SK-N-SH treated with all-trans-retinoic acid at 6 μM for 48 hours (cell line): ENCODE results near the gene DNAJB4.

ENCODE experiments used
- ATAC-seq: fragments of 200-7000 bp; cut with Tn5 transposase; 3 replicates; pipeline ENCODE4 v1.9.1; 2020; ENCODE audit warnings: mild to moderate bottlenecking, moderate library complexity
- ARNTL ChIP-seq: fragments of 450-650 bp; formaldehyde crosslinking; IDR thresholded peaks from 2 replicates; pipeline ENCODE4 v1.5.0; 2020; ENCODE audit warnings: low read depth, mild to moderate bottlenecking, moderate library complexity, borderline replicate concordance
- BACH2 ChIP-seq: fragments of 250-450 bp; sonication (Bioruptor Pico); IDR thresholded peaks from 2 replicates; pipeline ENCODE4 v1.9.0; 2021; ENCODE audit warnings: mild to moderate bottlenecking, borderline replicate concordance
- CSDC2 ChIP-seq: fragments of 250-450 bp; sonication (Bioruptor Pico); IDR thresholded peaks from 2 replicates; pipeline ENCODE4 v1.5.0; 2020; ENCODE audit warnings: mild to moderate bottlenecking, moderate library complexity
- GLIS3 ChIP-seq: fragments of 250-450 bp; sonication (Bioruptor Pico); IDR thresholded peaks from 2 replicates; pipeline ENCODE4 v1.5.0; 2020; ENCODE audit warnings: mild to moderate bottlenecking, moderate library complexity
- ISL1 ChIP-seq: fragments of 250-450 bp; sonication (Bioruptor Pico); IDR thresholded peaks from 2 replicates; pipeline ENCODE4 v2.1.2; 2022; ENCODE audit warnings: mild to moderate bottlenecking, moderate library complexity
- OSR1 ChIP-seq: fragments of 250-450 bp; sonication (Bioruptor Pico); IDR thresholded peaks from 2 replicates; pipeline ENCODE4 v1.8.0; 2022; ENCODE audit warnings: moderate library complexity, mild to moderate bottlenecking, inconsistent platforms
- PATZ1 ChIP-seq: fragments of 250-450 bp; sonication (Bioruptor Pico); IDR thresholded peaks from 2 replicates; pipeline ENCODE4 v1.8.0; 2020; ENCODE audit warnings: mild to moderate bottlenecking, moderate library complexity, borderline replicate concordance
- PPARA ChIP-seq: fragments of 250-450 bp; sonication (Bioruptor Pico); IDR thresholded peaks from 2 replicates; pipeline ENCODE4 v1.5.0; 2020; ENCODE audit warnings: mild to moderate bottlenecking, borderline replicate concordance
- RARB ChIP-seq: fragments of 250-450 bp; sonication (Bioruptor Pico); IDR thresholded peaks from 2 replicates; pipeline ENCODE4 v1.8.0; 2021; ENCODE audit warnings: mild to moderate bottlenecking, moderate library complexity
- SNAI2 ChIP-seq: fragments of 250-450 bp; sonication (Bioruptor Pico); IDR thresholded peaks from 2 replicates; pipeline ENCODE4 v1.5.0; 2020; ENCODE audit warnings: mild to moderate bottlenecking, moderate library complexity
- TCF4 ChIP-seq: fragments of 250-450 bp; sonication (Bioruptor Pico); IDR thresholded peaks from 2 replicates; pipeline ENCODE4 v1.8.0; 2021; ENCODE audit warnings: mild to moderate bottlenecking, moderate library complexity, borderline replicate concordance
- TOX ChIP-seq: fragments of 250-450 bp; sonication (Bioruptor Pico); IDR thresholded peaks from 2 replicates; pipeline ENCODE4 v1.8.0; 2021; ENCODE audit warnings: mild to moderate bottlenecking, moderate library complexity, borderline replicate concordance
- ZC3H10 ChIP-seq: fragments of 250-450 bp; sonication (Bioruptor Pico); IDR thresholded peaks from 2 replicates; pipeline ENCODE4 v1.5.1; 2021; ENCODE audit warnings: mild to moderate bottlenecking, moderate library complexity
- ZFP3 ChIP-seq: fragments of 250-450 bp; sonication (Bioruptor Pico); IDR thresholded peaks from 2 replicates; pipeline ENCODE4 v1.5.0; 2020; ENCODE audit warnings: mild to moderate bottlenecking, moderate library complexity
- ZFP30 ChIP-seq: fragments of 450-650 bp; formaldehyde crosslinking; IDR thresholded peaks from 2 replicates; pipeline ENCODE4 v1.5.0; 2022; ENCODE audit warnings: mild to moderate bottlenecking, moderate library complexity
- ZNF565 ChIP-seq: fragments of 450-650 bp; formaldehyde crosslinking; conservative IDR thresholded peaks from 2 replicates; pipeline ENCODE4 v1.5.0; 2020; ENCODE audit warnings: low read depth, mild to moderate bottlenecking, moderate library complexity
- ZNF70 ChIP-seq: fragments of 450-650 bp; formaldehyde crosslinking; IDR thresholded peaks from 2 replicates; pipeline ENCODE4 v1.5.0; 2020; ENCODE audit warnings: mild to moderate bottlenecking, moderate library complexity
- ZNF8 ChIP-seq: fragments of 450-650 bp; formaldehyde crosslinking; IDR thresholded peaks from 2 replicates; pipeline ENCODE4 v1.5.0; 2020; ENCODE audit warnings: mild to moderate bottlenecking, moderate library complexity
- TF ChIP-seq, protein P1 (sequence below): fragments of 250-450 bp; sonication (Bioruptor Pico); IDR thresholded peaks from 2 replicates; pipeline ENCODE4 v1.5.1; 2020; ENCODE audit warnings: low read depth, mild to moderate bottlenecking, moderate library complexity
- TF ChIP-seq, protein P2 (sequence below): fragments of 250-450 bp; sonication (Bioruptor Pico); IDR thresholded peaks from 2 replicates; pipeline ENCODE4 v1.8.0; 2021; ENCODE audit warnings: low read depth, mild to moderate bottlenecking, moderate library complexity, borderline replicate concordance
- TF ChIP-seq, protein P3 (sequence below): fragments of 250-450 bp; sonication (Bioruptor Pico); IDR thresholded peaks from 2 replicates; pipeline ENCODE4 v1.5.0; 2020; ENCODE audit warnings: mild to moderate bottlenecking, moderate library complexity
- TF ChIP-seq, protein P4 (sequence below): fragments of 250-450 bp; sonication (Bioruptor Pico); IDR thresholded peaks from 2 replicates; pipeline ENCODE4 v1.5.1; 2021; ENCODE audit warnings: mild to moderate bottlenecking, moderate library complexity

Gene DNAJB4

GRCh38 chr1:78036450-78036849 is 31.7 kb downstream of the DNAJB4 start:
- TF ChIP-seq, protein P1, sequence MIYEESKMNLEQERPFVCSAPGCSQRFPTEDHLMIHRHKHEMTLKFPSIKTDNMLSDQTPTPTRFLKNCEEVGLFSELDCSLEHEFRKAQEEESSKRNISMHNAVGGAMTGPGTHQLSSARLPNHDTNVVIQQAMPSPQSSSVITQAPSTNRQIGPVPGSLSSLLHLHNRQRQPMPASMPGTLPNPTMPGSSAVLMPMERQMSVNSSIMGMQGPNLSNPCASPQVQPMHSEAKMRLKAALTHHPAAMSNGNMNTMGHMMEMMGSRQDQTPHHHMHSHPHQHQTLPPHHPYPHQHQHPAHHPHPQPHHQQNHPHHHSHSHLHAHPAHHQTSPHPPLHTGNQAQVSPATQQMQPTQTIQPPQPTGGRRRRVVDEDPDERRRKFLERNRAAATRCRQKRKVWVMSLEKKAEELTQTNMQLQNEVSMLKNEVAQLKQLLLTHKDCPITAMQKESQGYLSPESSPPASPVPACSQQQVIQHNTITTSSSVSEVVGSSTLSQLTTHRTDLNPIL (CRISPR knock-in tag): no peak
- TF ChIP-seq BACH2 (CRISPR knock-in tag) (no peak), ZFP3 (no peak), CSDC2 (CRISPR knock-in tag) (no peak), TCF4 (CRISPR knock-in tag) (no peak), ZNF8 (CRISPR knock-in tag) (no peak), ZC3H10 (CRISPR knock-in tag) (no peak)
- TF ChIP-seq, protein P2, sequence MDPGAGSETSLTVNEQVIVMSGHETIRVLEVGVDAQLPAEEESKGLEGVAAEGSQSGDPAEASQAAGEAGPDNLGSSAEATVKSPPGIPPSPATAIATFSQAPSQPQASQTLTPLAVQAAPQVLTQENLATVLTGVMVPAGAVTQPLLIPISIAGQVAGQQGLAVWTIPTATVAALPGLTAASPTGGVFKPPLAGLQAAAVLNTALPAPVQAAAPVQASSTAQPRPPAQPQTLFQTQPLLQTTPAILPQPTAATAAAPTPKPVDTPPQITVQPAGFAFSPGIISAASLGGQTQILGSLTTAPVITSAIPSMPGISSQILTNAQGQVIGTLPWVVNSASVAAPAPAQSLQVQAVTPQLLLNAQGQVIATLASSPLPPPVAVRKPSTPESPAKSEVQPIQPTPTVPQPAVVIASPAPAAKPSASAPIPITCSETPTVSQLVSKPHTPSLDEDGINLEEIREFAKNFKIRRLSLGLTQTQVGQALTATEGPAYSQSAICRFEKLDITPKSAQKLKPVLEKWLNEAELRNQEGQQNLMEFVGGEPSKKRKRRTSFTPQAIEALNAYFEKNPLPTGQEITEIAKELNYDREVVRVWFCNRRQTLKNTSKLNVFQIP: no peak
- TF ChIP-seq, all 23 proteins: peak for 0
- no peak for ATAC-seq

DNA sequence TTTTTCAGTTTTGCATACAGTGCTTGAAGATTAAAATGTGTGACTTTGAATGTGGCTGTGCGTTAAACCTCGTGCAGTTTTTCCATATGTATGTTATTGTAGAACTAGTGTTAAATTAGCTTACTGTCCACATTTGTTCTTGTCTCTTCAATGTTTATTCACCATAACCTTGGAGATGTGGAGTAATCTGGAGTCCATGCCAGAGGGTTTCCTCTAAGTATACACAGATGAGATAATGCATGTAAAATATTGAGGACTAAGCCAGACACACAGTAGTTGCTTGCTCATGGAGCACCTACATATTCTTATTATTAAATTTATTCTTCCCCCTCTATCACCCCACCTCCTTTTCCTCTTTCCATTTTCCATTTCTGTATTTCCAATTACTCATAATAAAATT is 33.3 kb downstream of the DNAJB4 start:
- ATAC-seq: no peak; the same call in 2 of the 3 replicates
- no peak for TF ChIP-seq PPARA (CRISPR knock-in tag)
- TF ChIP-seq ZNF70 (CRISPR knock-in tag): no peak
- no peak for TF ChIP-seq ZNF565
- TF ChIP-seq, protein P3, sequence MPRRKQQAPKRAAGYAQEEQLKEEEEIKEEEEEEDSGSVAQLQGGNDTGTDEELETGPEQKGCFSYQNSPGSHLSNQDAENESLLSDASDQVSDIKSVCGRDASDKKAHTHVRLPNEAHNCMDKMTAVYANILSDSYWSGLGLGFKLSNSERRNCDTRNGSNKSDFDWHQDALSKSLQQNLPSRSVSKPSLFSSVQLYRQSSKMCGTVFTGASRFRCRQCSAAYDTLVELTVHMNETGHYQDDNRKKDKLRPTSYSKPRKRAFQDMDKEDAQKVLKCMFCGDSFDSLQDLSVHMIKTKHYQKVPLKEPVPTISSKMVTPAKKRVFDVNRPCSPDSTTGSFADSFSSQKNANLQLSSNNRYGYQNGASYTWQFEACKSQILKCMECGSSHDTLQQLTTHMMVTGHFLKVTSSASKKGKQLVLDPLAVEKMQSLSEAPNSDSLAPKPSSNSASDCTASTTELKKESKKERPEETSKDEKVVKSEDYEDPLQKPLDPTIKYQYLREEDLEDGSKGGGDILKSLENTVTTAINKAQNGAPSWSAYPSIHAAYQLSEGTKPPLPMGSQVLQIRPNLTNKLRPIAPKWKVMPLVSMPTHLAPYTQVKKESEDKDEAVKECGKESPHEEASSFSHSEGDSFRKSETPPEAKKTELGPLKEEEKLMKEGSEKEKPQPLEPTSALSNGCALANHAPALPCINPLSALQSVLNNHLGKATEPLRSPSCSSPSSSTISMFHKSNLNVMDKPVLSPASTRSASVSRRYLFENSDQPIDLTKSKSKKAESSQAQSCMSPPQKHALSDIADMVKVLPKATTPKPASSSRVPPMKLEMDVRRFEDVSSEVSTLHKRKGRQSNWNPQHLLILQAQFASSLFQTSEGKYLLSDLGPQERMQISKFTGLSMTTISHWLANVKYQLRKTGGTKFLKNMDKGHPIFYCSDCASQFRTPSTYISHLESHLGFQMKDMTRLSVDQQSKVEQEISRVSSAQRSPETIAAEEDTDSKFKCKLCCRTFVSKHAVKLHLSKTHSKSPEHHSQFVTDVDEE (CRISPR knock-in tag): no peak
- TF ChIP-seq SNAI2 (CRISPR knock-in tag): no peak
- TF ChIP-seq ZFP30 (CRISPR knock-in tag): no peak
- TF ChIP-seq TOX (CRISPR knock-in tag): no peak
- TF ChIP-seq ZC3H10 (CRISPR knock-in tag): no peak
- TF ChIP-seq, protein P2: no peak
- TF ChIP-seq ISL1 (CRISPR knock-in tag): no peak
- TF ChIP-seq RARB (CRISPR knock-in tag): no peak
- TF ChIP-seq ZFP3: no peak
- TF ChIP-seq ARNTL (CRISPR knock-in tag): no peak
- TF ChIP-seq PATZ1 (CRISPR knock-in tag): no peak

DNA sequence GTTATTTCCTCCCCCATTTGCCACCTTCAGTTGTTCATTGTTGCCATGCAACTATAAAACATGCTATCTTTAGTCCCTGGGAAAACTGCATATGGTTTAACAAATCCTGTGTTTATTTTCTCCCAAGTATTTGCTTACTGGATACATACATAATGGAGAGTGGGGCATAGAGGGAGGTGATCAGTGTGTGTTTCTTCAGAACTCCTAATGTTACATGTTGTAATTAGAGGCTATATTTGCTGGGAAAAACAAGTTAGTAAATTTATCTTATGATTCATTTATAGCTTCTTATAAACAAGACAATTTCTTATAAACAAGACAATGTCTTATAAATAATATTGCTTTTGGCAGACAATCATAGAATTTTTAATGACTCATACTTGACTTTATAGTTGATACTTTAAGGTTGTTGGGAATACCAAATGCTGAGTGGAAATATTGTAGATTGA is 33.8 kb downstream of the DNAJB4 start:
- peak; percentile 33; the same call in 1 of the 3 replicates for ATAC-seq
- no peak for TF ChIP-seq BACH2 (CRISPR knock-in tag)

- TF ChIP-seq ZC3H10 (CRISPR knock-in tag) (no peak), ZNF70 (CRISPR knock-in tag) (no peak), PATZ1 (CRISPR knock-in tag) (no peak), ZFP30 (CRISPR knock-in tag) (no peak), GLIS3 (CRISPR knock-in tag) (no peak), CSDC2 (CRISPR knock-in tag) (no peak), OSR1 (no peak), ARNTL (CRISPR knock-in tag) (no peak), ZNF8 (CRISPR knock-in tag) (no peak), RARB (CRISPR knock-in tag) (no peak)
- TF ChIP-seq, protein P4, sequence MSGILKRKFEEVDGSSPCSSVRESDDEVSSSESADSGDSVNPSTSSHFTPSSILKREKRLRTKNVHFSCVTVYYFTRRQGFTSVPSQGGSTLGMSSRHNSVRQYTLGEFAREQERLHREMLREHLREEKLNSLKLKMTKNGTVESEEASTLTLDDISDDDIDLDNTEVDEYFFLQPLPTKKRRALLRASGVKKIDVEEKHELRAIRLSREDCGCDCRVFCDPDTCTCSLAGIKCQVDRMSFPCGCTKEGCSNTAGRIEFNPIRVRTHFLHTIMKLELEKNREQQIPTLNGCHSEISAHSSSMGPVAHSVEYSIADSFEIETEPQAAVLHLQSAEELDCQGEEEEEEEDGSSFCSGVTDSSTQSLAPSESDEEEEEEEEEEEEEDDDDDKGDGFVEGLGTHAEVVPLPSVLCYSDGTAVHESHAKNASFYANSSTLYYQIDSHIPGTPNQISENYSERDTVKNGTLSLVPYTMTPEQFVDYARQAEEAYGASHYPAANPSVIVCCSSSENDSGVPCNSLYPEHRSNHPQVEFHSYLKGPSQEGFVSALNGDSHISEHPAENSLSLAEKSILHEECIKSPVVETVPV (CRISPR knock-in tag): no peak
- ATAC-seq: no peak
These were observed 35.8 kb downstream of the DNAJB4 start for GRCh38 chr1:78040484-78041089.
